GM12878 (cell line): ENCODE data around the gene KLK3. TPM values are rescaled to one million over a fixed set of nuclear protein-coding genes. Genes with fewer than 3 reads are reported as not detected.

ENCODE experiments used
- ATAC-seq: fragments of 200-7000 bp; cut with Tn5 transposase; 3 replicates; pipeline ENCODE4 v1.9.1; 2020; ENCODE audit warnings: mild to moderate bottlenecking, moderate library complexity
- BruUV-seq: library from RNA; stranded (reverse); fragments of 400-500 nt; replicated peaks from 2 replicates; lab custom pipeline; 2021; lab: Mats Ljungman, UMichigan
- CTCF ChIA-PET: fragments of 300-600 bp; sonication (Branson Sonifier 250); formaldehyde crosslinking; extraction: SDS; loops from one replicate; lab custom pipeline; 2021; ENCODE audit warnings: inconsistent platforms; lab: Yijun Ruan, JAX
- POLR2A ChIA-PET: fragments of 350-600 bp; formaldehyde crosslinking; extraction: SDS; loops from one replicate; lab custom pipeline; 2021; ENCODE audit warnings: inconsistent platforms; lab: Charles Lee
- RAD21 ChIA-PET: fragments of 300-600 bp; sonication (Branson Sonifier 250); formaldehyde crosslinking; loops from one replicate; lab custom pipeline; 2023; ENCODE audit warnings: antibody characterized with exemption; ENCODE audit not compliant: unreplicated experiment; lab: Charles Lee
- SMC1A ChIA-PET: fragments of 300-600 bp; sonication (Branson Sonifier 250); formaldehyde crosslinking; loops from one replicate; lab custom pipeline; 2023; ENCODE audit not compliant: unreplicated experiment, uncharacterized antibody; lab: Charles Lee
- DNase-seq: peaks from one replicate; pipeline ENCODE4 v3.0.0-alpha.2; 2011; ENCODE audit warnings: low read depth, low spot score
- FAIRE-seq: peaks from 3 replicates; lab custom pipeline; 2011; peaks lifted over from hg19 to GRCh38; lab: Jason Lieb, UNC
- H2AFZ ChIP-seq: 2 replicates; pipeline ENCODE4 v1.6.0; 2011; ENCODE audit warnings: low read depth, low read length, control low read depth; ENCODE audit not compliant: control insufficient read depth
- H3K27ac ChIP-seq: 2 replicates; pipeline ENCODE4 v1.5.1; 2011; ENCODE audit warnings: control low read depth; ENCODE audit not compliant: control insufficient read depth, insufficient read depth
- H3K27me3 ChIP-seq, 2 experiments: replicated peaks in 1 of 2; 2 replicates each; pipeline versions ENCODE4 v1.6.0 to v1.6.1; 2011; ENCODE audit warnings: low read length in 1 of 2; ENCODE audit not compliant: control insufficient read depth in 2 of 2, insufficient read depth in 2 of 2
- H3K36me3 ChIP-seq, 2 experiments: 2 replicates each; pipeline ENCODE4 v1.5.1; 2011; ENCODE audit warnings: low read length in 1 of 2; ENCODE audit not compliant: control insufficient read depth in 2 of 2, insufficient read depth in 2 of 2
- H3K4me1 ChIP-seq: 2 replicates; pipeline ENCODE4 v1.6.1; 2011; ENCODE audit warnings: mild to moderate bottlenecking, low read length, moderate library complexity, mixed read lengths; ENCODE audit not compliant: control insufficient read depth, insufficient read depth
- H3K4me2 ChIP-seq: 2 replicates; pipeline ENCODE4 v1.6.0; 2011; ENCODE audit warnings: control low read depth; ENCODE audit not compliant: control insufficient read depth, insufficient read depth
- H3K4me3 ChIP-seq: fragments of 200-600 bp; sonication (generic); 2 replicates; pipeline ENCODE4 v1.5.1; 2016
- H3K79me2 ChIP-seq: 2 replicates; pipeline ENCODE4 v1.6.0; 2011; ENCODE audit warnings: low read length; ENCODE audit not compliant: control insufficient read depth, insufficient read depth
- H3K9ac ChIP-seq: 2 replicates; pipeline ENCODE4 v1.8.0; 2011; ENCODE audit warnings: low read length, control low read depth, mixed read lengths; ENCODE audit not compliant: control insufficient read depth, insufficient read depth
- H3K9me3 ChIP-seq: replicated peaks from 3 replicates; pipeline ENCODE4 v1.5.1; 2011; ENCODE audit warnings: mild to moderate bottlenecking, low read length; ENCODE audit not compliant: control insufficient read depth, insufficient read depth
- H4K20me1 ChIP-seq: 2 replicates; pipeline ENCODE4 v1.6.0; 2011; ENCODE audit not compliant: control insufficient read depth, insufficient read depth
- ASH2L ChIP-seq: fragments of 300-600, 200-600 bp; sonication (generic); IDR thresholded peaks from 2 replicates; pipeline ENCODE4 v1.6.1; 2017; ENCODE audit warnings: low read depth, mild to moderate bottlenecking, borderline replicate concordance
- ELK1 ChIP-seq: IDR thresholded peaks from 2 replicates; pipeline ENCODE4 v1.6.1; 2012; ENCODE audit warnings: low read depth, low read length, improper control_type of control experiment
- ETV6 ChIP-seq, 2 experiments: fragments of 450-650 bp in 1 of 2; IDR thresholded peaks in 1 of 2; conservative IDR thresholded peaks in 1 of 2; 2 replicates each; pipeline ENCODE4 v1.6.1; 2014; ENCODE audit warnings: antibody characterized with exemption in 1 of 2, borderline replicate concordance in 1 of 2, low read depth in 1 of 2, mild to moderate bottlenecking in 1 of 2, moderate library complexity in 1 of 2
- IRF4 ChIP-seq: IDR thresholded peaks from 2 replicates; pipeline ENCODE4 v1.6.1; 2011; ENCODE audit warnings: low read depth, low read length
- KLF5 ChIP-seq: fragments of 450-650 bp; IDR thresholded peaks from 2 replicates; pipeline ENCODE4 v1.6.1; 2014; ENCODE audit warnings: mild to moderate bottlenecking; ENCODE audit not compliant: partially characterized antibody
- NFYA ChIP-seq: IDR thresholded peaks from 2 replicates; pipeline ENCODE4 v1.6.1; 2011; ENCODE audit warnings: low read depth, mild to moderate bottlenecking, low read length, improper control_type of control experiment, borderline replicate concordance
- POLR2AphosphoS5 ChIP-seq: IDR thresholded peaks from 2 replicates; pipeline ENCODE4 v1.6.1; 2011; ENCODE audit warnings: mild to moderate bottlenecking, low read length, inconsistent platforms
- RELB ChIP-seq: fragments of 450-650 bp; IDR thresholded peaks from 2 replicates; pipeline ENCODE4 v1.6.1; 2017; ENCODE audit warnings: low read depth, mild to moderate bottlenecking, moderate library complexity
- SKIL ChIP-seq: fragments of 450-650 bp; IDR thresholded peaks from 2 replicates; pipeline ENCODE4 v1.6.1; 2017; ENCODE audit warnings: mild to moderate bottlenecking, low read depth, inconsistent platforms; ENCODE audit not compliant: poor library complexity, severe bottlenecking
- STAT3 ChIP-seq: IDR thresholded peaks from 2 replicates; pipeline ENCODE4 v1.6.1; 2011; ENCODE audit warnings: low read depth, low read length, improper control_type of control experiment
- TCF3 ChIP-seq: IDR thresholded peaks from 2 replicates; pipeline ENCODE4 v1.6.1; 2012; ENCODE audit warnings: low read depth, mild to moderate bottlenecking, low read length, borderline replicate concordance; ENCODE audit not compliant: insufficient read depth
- ZNF274 ChIP-seq: IDR thresholded peaks from one replicate; pipeline ENCODE4 v1.8.0; 2011; ENCODE audit not compliant: insufficient read length, insufficient read depth
- ZNF384 ChIP-seq: IDR thresholded peaks from 2 replicates; pipeline ENCODE4 v1.6.1; 2012; ENCODE audit warnings: low read depth, mild to moderate bottlenecking, low read length, improper control_type of control experiment, borderline replicate concordance
- WGBS: methylation state at CpG from one replicate; pipeline ENCODE4 v1.1.6; 2016; ENCODE audit warnings: low lambda C conversion rate; ENCODE audit not compliant: insufficient replicate concordance, insufficient coverage; ENCODE audit errors: missing lambda C conversion rate; 5-methylcytosine and 5-hydroxymethylcytosine counted together
- in situ Hi-C: fragments of 300-500 bp; cut with MboI; formaldehyde crosslinking; loops from 9 replicates; pipeline ENCODE4 v1.14.3; 2018; ENCODE audit warnings: mixed read lengths
- intact Hi-C: fragments of 100-400 bp; cut with micrococcal nuclease; formaldehyde crosslinking; loops from one replicate; pipeline ENCODE4 v1.14.2; 2022; ENCODE audit not compliant: unreplicated experiment
- polyA plus RNA-seq, 11 experiments: library from polyadenylated mRNA; depleted of rRNA in 4 of 11; unstranded in 6 of 11; stranded (reverse) in 5 of 11; fragments of >200 nt; fragmentation: Nextera tagmentation in 4 of 11; fragmentation: Illumina TruSeq in 1 of 11; extraction: Ambion mirVana in 4 of 11; extraction: Trizol in 1 of 11; gene quantifications; 1 replicate in 1 of 11; 2 replicates in 10 of 11; pipeline versions ENCODE4 v1.2.1 to v1.2.3, GENCODE V29; 2011 to 2016; ENCODE audit warnings: inconsistent platforms in 2 of 11, missing spikeins in 2 of 11, low read depth in 1 of 11
- total RNA-seq, 4 experiments: library from RNA; depleted of rRNA in 3 of 4; stranded (reverse); fragments of >200 nt in 3 of 4; fragmentation: Illumina TruSeq in 1 of 4; extraction: Trizol in 1 of 4; gene quantifications; 2 replicates each; pipeline versions ENCODE4 v1.2.1 to v1.2.3, GENCODE V29; 2013 to 2021
- TF ChIP-seq, protein P1 (sequence below): IDR thresholded peaks from 2 replicates; pipeline ENCODE4 v1.6.1; 2011; ENCODE audit warnings: mild to moderate bottlenecking, low read depth, low read length, moderate library complexity; ENCODE audit not compliant: insufficient replicate concordance
- TF ChIP-seq, protein P2 (sequence below): IDR thresholded peaks from 2 replicates; pipeline ENCODE4 v1.6.1; 2012; ENCODE audit warnings: low read length, inconsistent platforms

Gene KLK3
- total and polyA plus RNA-seq, 10 of the 15 experiments (the other 5 are each of a cell fraction or from before 2014, with no cell fraction given): 0.31 TPM; not detected in 9

GRCh38 chr19:50878851-50879250, 24.1 kb downstream of the KLK3 start:
- Histone ChIP-seq H2AFZ (no peak overlapping the region; the same call in 1 of the 2 replicates), H3K4me1 (peaks cover 25% of the 10 kb centered on the region), H3K4me2 (0 out of 2 replicates have a peak overlapping the region, but pooled peaks have one; percentile 13), H3K27ac (no peak overlapping the region), H3K9me3 (no peaks in the 10 kb centered on the region), H3K4me3 (no peak overlapping the region), H3K9ac (no peak overlapping the region), H4K20me1 (no peaks in the 10 kb centered on the region), H3K27me3 (no peaks in the 10 kb centered on the region), H3K36me3 (no peaks in the 10 kb centered on the region), H3K79me2 (no peaks in the 10 kb centered on the region)
- CTCF ChIA-PET: interaction anchor here (0.8 to 2.0 kb wide), 4 partner anchors 8 to 43 kb away, joined by 3 to 8 read pairs (median 3); no protein-coding TSS in a partner anchor
- BruUV-seq: no TSS peak
- SMC1A ChIA-PET: interaction anchor here (0.8 to 1.2 kb wide), 3 partner anchors 9 to 27 kb away, joined by 3 read pairs; no protein-coding TSS in a partner anchor
- intact Hi-C loops: no loop called here
- WGBS: 37% methylated on average over 5 of the region's 5 CpGs
- ATAC-seq (no peak; the same call in 2 of the 3 replicates), DNase-seq (no peak), FAIRE-seq (no peak)
- POLR2A ChIA-PET: no interaction called here
- TF ChIP-seq IRF4: no peak
- no peak for TF ChIP-seq STAT3
- no peak for TF ChIP-seq TCF3
- no peak for TF ChIP-seq RELB
- no peak for TF ChIP-seq ZNF384
- TF ChIP-seq, protein P1, sequence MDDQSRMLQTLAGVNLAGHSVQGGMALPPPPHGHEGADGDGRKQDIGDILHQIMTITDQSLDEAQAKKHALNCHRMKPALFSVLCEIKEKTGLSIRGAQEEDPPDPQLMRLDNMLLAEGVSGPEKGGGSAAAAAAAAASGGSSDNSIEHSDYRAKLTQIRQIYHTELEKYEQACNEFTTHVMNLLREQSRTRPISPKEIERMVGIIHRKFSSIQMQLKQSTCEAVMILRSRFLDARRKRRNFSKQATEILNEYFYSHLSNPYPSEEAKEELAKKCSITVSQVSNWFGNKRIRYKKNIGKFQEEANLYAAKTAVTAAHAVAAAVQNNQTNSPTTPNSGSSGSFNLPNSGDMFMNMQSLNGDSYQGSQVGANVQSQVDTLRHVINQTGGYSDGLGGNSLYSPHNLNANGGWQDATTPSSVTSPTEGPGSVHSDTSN: no peak
- TF ChIP-seq, protein P2, sequence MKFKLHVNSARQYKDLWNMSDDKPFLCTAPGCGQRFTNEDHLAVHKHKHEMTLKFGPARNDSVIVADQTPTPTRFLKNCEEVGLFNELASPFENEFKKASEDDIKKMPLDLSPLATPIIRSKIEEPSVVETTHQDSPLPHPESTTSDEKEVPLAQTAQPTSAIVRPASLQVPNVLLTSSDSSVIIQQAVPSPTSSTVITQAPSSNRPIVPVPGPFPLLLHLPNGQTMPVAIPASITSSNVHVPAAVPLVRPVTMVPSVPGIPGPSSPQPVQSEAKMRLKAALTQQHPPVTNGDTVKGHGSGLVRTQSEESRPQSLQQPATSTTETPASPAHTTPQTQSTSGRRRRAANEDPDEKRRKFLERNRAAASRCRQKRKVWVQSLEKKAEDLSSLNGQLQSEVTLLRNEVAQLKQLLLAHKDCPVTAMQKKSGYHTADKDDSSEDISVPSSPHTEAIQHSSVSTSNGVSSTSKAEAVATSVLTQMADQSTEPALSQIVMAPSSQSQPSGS: no peak
- TF ChIP-seq KLF5: no peak
- no peak for TF ChIP-seq ETV6 (conservative IDR thresholded peaks at IDR 0.05 in 1 of 2, IDR thresholded peaks at IDR 0.05 in 1 of 2; ENCODE audit: borderline replicate concordance in 1 of 2, low read depth in 1 of 2)
- no peak for TF ChIP-seq SKIL
- TF ChIP-seq POLR2AphosphoS5: no peak
- TF ChIP-seq ZNF274: no peak
- TF ChIP-seq NFYA: no peak
- no peak for TF ChIP-seq ELK1
- no peak for TF ChIP-seq ASH2L
- in situ Hi-C loops: no loop called here
- RAD21 ChIA-PET: no interaction called here
